ENCODE measurements around the gene ST6GALNAC3.

GRCh38 chr1:76615253-76616035, 540.9 kb downstream of the ST6GALNAC3 start:
- TF ChIP-seq CTCF (IDR thresholded peaks at IDR 0.05) (no peak), POLR2A (IDR thresholded peaks at IDR 0.05) (no peak)
